COLO668 (cell line): ENCODE data around the gene AUP1.

Experiments used
- DNase-seq: peaks from one replicate; lab custom pipeline; 2025; ENCODE audit not compliant: unreplicated experiment; lab: John Stamatoyannopoulos, UW

AUP1 gene

DNA sequence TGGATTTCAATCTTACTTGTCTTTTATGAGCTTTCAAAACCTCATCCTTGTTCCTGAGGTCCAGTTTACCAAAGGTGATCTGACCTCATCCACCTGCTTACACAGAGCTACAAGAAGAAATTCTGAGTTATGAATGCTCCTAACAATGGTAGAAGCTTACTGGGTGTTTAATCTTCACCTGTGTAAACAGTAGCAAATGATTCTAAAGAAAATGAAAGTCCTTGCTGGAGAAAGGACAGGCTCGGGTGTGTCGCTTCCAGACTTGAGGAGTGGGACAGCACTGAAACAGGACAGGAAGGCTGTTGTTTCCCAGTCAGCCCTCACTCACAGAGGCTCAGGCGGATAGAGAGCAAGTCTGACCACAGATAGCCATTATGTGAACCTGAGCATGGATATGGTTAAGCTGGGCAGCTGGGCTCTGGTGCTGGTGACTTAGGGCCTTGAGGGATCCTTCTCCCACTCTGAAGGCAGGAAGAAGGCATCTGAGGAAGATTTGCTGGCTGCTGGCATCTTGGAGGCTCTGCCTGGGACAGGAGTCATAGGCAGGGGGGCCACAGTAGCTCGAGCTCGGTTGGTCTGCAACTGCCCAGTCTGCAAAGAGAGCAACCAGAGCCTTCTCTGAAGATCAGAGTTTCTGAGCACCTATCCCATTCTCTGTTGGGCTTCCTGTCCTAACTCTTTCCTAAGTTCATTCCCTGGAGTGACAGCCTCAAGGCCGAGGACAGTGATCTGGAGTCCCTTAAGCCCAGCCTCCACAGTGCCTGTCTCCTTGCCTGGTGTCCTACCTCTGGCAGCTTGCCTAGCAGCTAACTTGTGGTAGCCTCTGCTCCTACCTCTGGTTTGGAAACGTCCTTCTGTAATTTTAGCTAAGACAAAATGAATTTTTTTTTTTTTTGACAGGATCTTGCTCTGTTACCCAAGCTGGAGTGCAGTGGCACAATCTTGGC is 29.1 kb upstream of the AUP1 start:
- no peak for DNase-seq

- no peak for DNase-seq
Observed at GRCh38 chr2:74556831-74557370, 27.4 kb upstream of the AUP1 start.

- no peak for DNase-seq
Observed at GRCh38 chr2:74556159-74556558, 26.7 kb upstream of the AUP1 start.

- DNase-seq, result no peak
Observed at GRCh38 chr2:74555610-74556103, 26.2 kb upstream of the AUP1 start.

DNA sequence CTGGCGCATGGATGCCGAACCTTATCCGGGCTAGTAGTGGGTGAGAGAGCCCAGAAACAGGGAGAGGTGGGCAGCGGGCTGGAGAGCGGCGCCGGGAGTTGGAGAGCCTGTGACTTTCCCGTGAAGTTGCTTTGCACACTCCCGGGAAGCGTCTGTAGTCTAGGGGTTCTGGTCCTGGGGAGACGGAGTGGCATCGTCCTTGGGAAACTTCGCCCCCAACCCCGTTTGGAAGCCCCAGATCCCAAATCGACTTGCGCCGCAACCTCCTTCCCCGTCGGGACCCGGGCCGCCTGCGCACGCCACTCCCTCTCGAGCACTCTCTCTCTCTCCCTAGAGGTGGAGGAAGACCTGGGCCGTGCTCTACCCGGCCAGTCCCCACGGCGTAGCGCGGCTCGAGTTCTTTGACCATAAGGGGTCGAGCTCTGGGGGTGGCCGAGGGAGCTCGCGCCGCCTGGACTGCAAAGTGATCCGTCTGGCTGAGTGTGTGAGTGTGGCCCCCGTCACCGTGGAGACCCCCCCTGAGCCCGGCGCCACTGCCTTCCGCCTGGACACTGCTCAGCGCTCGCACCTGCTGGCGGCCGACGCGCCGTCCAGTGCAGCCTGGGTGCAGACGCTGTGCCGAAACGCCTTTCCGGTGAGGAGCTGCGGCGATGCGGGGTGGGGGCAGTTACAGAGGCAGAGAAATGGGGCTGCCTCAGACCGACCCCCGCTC is 25.5 kb upstream of the AUP1 start:
- DNase-seq, result peak; percentile 70

DNA sequence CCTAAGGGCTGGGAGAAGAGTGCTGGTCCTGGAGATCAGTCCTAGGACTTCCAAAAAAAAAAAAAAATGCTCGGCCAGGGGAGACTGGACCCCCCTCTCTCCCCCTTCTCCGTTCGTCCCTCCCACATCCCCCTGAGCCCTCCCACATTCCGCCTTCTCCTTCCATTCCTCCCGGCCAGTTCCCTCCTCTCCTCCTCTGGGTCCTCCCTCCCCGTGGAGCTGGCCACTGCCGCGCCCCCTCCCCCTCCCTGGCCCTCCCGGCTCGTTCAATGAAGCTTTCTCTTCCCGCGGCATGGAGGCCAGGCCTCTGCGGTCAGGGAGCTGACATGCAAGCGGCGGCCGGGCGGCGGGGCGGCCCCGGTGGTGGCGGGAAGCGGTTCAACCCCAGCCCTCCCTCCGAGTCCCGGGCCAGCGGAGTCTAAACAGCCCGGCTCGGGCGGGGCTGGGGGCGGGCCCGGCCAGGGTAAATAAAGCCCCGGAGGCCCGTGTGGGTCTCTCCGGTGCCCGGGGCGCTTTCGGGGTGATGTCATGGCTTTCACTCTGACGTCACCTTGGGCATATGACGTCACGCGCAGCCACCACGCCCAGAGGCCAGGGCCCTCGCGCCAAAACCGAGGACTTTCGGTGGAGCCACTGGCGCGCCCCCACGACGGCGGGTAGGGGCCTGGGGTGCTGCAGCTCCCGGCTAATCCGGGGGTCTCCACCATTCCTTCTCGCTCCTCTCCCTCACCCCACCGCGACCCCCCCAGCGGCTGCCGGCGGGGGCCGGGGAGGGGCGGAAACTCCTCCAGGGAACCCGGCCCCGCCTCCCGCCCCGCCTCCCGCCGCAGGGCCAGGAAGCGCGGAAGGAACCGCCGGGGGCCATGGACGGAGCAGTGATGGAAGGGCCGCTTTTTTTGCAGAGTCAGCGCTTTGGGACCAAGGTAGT is 24.6 kb upstream of the AUP1 start, which contains the start of the genes DOK1 and LOXL3:
Gene DOK1, plus strand, starts transcription at position 829 of the 928 bp plus-strand sequence. Its CDS starts 35 bp downstream, at position 864.
Gene LOXL3, minus strand, starts transcription at position 51 of the 928 bp plus-strand sequence. CDS start 1,308 bp downstream, outside the sequence.
- DNase-seq, result peak; percentile 86

- DNase-seq, result peak; percentile 45
Observed at GRCh38 chr2:74552914-74553811, 23.7 kb upstream of the AUP1 start.

GRCh38 chr2:74551942-74552913 is 22.7 kb upstream of the AUP1 start:
- DNase-seq, result no peak

- DNase-seq, result no peak
Observed at GRCh38 chr2:74551530-74551929, 22.0 kb upstream of the AUP1 start.

DNA sequence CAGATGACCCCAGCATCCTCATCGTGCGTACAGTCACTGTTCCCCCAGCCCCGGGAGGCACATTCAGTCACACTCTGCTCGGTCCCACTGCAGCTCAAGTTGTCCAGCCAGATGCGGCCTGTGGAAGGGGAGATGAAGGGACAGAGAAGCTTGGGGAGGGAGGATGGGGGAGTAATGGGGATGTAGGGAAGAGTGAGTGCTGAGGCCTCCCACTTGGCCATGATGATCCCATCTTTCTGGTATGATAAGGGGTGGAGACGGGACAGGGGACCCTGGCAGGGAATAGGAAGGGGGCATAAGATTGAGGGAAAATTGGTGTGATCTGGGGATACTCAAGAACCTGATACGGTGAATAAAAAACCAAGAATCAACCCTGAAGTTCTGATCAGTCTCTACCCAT is 20.7 kb upstream of the AUP1 start:
- DNase-seq, result no peak

DNA sequence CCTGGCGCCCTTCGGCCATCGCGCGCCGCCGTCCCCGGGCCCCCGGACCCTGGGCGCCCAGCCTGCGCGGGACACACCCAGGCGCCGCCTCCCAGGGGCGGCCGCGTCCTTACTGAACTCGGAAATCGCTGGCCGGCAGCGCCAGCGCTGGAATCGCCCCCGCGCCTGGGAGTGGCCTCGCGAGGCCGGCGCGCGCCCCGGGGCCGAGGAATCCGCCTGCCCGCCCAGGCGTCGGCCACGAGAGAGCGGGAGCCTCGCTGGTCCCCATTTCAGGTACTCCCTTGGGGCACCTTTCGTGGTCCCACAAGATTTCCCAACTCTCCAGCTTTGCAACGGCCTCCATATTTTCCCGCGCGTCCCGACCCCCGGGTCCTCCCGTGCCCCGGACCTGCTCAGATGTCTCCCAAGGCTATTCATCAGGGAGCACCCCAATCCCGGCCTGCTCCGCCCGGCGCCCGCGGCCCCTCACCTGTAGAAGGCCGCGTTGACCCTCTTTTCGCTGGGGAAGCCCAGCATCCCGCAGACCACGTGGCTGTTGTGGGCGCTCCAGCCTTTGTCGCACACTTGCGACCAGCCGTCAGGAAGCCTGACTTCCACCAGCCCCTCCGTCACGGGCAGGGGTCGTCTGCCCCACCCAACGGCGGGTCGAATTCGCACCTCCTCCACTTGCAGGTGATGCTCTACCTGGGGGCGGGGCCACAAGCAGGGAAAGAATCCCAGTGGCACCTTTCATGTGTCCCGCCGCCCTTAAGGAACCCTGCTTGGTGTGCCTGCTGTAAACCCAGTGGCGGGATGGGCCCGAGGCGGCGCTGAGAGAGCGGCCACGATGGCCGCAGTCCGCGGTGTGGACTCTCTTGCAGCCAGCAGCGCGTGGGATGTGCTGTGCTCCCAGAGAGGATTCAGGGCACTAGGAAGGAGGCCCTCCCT is 19.7 kb upstream of the AUP1 start:
- DNase-seq, result peak; percentile 86

DNA sequence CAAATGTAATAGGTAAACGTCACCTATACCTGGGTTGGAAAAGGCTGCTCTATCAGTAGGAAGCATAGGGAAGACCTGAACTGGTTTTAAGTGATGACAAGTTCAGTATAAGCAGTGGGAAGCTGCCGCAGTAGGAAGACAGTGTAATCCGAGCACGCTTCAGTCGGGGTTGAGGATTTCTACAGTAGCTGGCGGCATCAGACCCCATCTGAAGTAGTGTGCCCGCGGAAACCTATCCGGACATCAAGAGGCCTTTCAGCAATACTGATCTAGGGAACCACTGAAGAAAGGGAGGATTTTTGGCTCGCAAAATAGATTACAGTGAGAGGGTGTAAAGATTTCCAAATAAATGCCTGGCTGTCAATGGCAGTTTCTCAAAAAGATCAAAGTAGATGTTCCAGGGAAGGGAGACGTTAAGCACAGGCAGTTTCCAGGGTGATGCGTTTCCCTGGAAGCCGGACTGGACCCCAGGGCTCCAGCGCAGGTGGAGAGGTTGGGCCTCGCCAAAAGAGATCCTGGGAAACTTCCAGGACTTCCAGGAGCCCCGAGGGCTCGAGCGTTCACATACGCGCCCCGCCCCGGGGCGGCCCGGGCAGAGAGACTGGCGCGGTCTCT is 18.9 kb upstream of the AUP1 start:
- DNase-seq, result peak; percentile 39

GRCh38 chr2:74546004-74546403 is 16.5 kb upstream of the AUP1 start:
- DNase-seq, result no peak

- peak; percentile 10 for DNase-seq
Observed at GRCh38 chr2:74544634-74545033, 15.1 kb upstream of the AUP1 start.

DNA sequence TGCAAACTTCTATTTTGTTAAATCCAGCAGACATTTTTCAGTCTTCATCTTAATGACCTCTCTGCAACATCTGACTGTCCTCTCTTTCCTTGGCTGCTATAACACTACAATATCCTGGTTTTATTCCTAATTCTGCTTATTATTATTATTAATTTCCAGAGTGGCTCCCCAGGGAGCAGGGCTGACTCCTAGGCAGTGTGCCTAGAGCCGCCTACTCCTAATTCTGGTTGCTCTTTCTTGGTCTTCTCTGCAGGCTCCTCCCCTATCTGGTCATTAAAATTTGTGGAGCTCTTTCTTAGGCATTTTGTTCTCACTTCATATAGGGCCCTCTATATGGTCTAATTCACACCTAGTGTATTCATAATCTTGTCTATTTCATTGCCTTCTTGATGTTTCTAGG is 13.5 kb upstream of the AUP1 start:
- DNase-seq, result no peak

- no peak for DNase-seq
Observed at GRCh38 chr2:74540291-74540690, 10.8 kb upstream of the AUP1 start.

DNA sequence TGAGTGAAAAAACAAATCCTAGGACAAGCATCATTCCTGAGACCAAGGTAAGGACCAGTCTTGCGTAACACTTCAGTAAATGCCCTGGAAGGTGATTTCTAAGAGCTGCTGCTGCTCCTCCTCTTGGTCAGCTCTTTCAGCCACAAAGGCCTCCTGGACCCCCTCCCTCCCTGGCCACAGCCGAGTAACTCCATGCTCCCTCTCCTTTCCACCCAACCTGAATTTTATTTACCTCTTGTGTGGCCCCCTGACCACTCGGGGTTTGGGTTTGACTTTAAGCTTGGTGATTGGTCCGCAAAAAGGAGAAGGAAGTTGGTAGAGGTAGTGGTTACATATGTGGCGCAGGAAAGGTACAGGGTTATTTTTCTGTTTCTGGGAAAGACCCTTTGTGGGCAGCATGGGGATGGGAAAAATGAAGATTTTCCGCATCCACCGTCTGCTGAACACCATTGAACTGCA is 9.4 kb upstream of the AUP1 start:
- DNase-seq, result no peak
